ENCODE data around the gene GLG1.
"Not testable (repeated sequence)": the region's sequence is repeated elsewhere in the genome, so short reads cannot be mapped to it uniquely, and the experiment has no call there.

Gene GLG1

GRCh38 chr16:74560912-74561311, 46.0 kb downstream of the GLG1 start:
- no peak for DNase-seq (ENCODE audit: low read depth)
- H3K4me3 ChIP-seq (ENCODE audit: low read depth, low read length): no peak overlapping the region
- no peak for TF ChIP-seq CTCF (IDR thresholded peaks at IDR 0.05; ENCODE audit: insufficient read depth, low read depth, low read length, missing control alignments)

- H3K4me3 ChIP-seq (ENCODE audit: low read depth, low read length): no peak overlapping the region
- no peak for DNase-seq (ENCODE audit: low read depth)
- TF ChIP-seq CTCF (IDR thresholded peaks at IDR 0.05; ENCODE audit: insufficient read depth, low read depth, low read length, missing control alignments): no peak
These were observed 48.0 kb downstream of the GLG1 start for GRCh38 chr16:74558873-74559272.

GRCh38 chr16:74557275-74557674, 49.6 kb downstream of the GLG1 start:
- TF ChIP-seq CTCF (IDR thresholded peaks at IDR 0.05; ENCODE audit: insufficient read depth, low read depth, low read length, missing control alignments): no peak
- no peak for DNase-seq (ENCODE audit: low read depth)
- no peak overlapping the region for H3K4me3 ChIP-seq (ENCODE audit: low read depth, low read length)

GRCh38 chr16:74556375-74556922, 50.5 kb downstream of the GLG1 start:
- no peak overlapping the region for H3K4me3 ChIP-seq (ENCODE audit: low read depth, low read length)
- no peak for DNase-seq (ENCODE audit: low read depth)
- no peak for TF ChIP-seq CTCF (IDR thresholded peaks at IDR 0.05; ENCODE audit: insufficient read depth, low read depth, low read length, missing control alignments)

- not testable (repeated sequence) for DNase-seq (ENCODE audit: low read depth); H3K4me3 ChIP-seq (ENCODE audit: low read depth, low read length)
These were observed 54.6 kb downstream of the GLG1 start for GRCh38 chr16:74552357-74552756.

GRCh38 chr16:74550227-74551019, 56.5 kb downstream of the GLG1 start:
- DNase-seq (ENCODE audit: low read depth): not testable (repeated sequence)

GRCh38 chr16:74546112-74546511, 60.8 kb downstream of the GLG1 start:
- not testable (repeated sequence) for DNase-seq (ENCODE audit: low read depth); H3K4me3 ChIP-seq (ENCODE audit: low read depth, low read length)

More at GRCh38 chr16:74550227-74551019, 56.5 kb downstream of the GLG1 start:
- not testable (repeated sequence) for H3K4me3 ChIP-seq (ENCODE audit: low read depth, low read length)

- not testable (repeated sequence) for DNase-seq (ENCODE audit: low read depth); H3K4me3 ChIP-seq (ENCODE audit: low read depth, low read length)
These were observed 63.9 kb downstream of the GLG1 start for GRCh38 chr16:74542911-74543578.

- DNase-seq (ENCODE audit: low read depth); H3K4me3 ChIP-seq (ENCODE audit: low read depth, low read length): not testable (repeated sequence)
These were observed 66.3 kb downstream of the GLG1 start for GRCh38 chr16:74540663-74541062.

- not testable (repeated sequence) for H3K4me3 ChIP-seq (ENCODE audit: low read depth, low read length); DNase-seq (ENCODE audit: low read depth)
These were observed 68.1 kb downstream of the GLG1 start for GRCh38 chr16:74538801-74539200.

- DNase-seq (ENCODE audit: low read depth); H3K4me3 ChIP-seq (ENCODE audit: low read depth, low read length): not testable (repeated sequence)
These were observed 69.2 kb downstream of the GLG1 start for GRCh38 chr16:74537746-74538145.

GRCh38 chr16:74534650-74535049, 72.3 kb downstream of the GLG1 start:
- H3K4me3 ChIP-seq (ENCODE audit: low read depth, low read length); DNase-seq (ENCODE audit: low read depth): not testable (repeated sequence)
